HG02759 (cell line): Measurements from ENCODE around the gene RAP1GAP2.

Experiments
- ATAC-seq: cut with Tn5 transposase; IDR thresholded peaks from one replicate; pipeline ENCODE4 v1.9.1; 2021; ENCODE audit warnings: mild to moderate bottlenecking, moderate library complexity; ENCODE audit not compliant: unreplicated experiment

The RAP1GAP2 gene

GRCh38 chr17:2906901-2907300 is 110.7 kb downstream of the RAP1GAP2 start:
- ATAC-seq, result no peak

- no peak for ATAC-seq
Observed at GRCh38 chr17:2909175-2909845, 113.1 kb downstream of the RAP1GAP2 start.

- ATAC-seq, result no peak
Observed at GRCh38 chr17:2909846-2910234, 113.6 kb downstream of the RAP1GAP2 start.

DNA sequence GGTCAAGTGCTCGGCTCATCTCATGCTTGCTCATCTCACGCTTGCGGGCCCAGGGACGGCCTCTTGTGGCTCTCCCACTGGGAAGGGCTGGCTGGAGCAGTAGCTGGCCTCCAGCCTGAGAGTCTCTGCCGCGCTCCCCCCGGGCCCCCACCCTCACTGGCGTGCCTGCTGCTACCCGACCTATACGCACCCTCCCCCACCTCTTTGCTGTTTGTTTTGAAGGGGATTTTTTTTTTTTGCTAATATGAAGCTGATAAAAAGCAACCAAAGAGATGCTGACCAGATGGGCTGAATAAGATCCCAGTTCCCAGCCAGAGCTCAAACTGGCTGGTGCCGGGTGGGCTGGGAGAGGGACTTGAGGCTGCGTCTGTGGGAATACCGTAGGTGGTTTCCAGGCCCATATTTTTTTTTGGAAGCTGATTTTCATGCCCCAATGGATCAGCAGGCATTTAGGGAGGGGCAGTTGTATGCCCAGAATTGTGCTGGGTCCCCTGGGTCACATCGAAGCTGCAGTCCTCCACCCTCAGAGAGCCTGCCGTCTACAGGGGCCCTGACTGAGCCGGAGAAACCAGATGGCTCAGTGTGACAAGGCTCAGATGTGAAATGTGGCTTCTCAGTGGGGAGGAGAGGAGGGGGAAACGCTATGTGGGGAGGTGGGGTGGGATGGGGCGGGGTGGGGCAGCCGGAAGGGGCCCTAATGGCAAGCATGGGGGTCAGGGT is 115.0 kb downstream of the RAP1GAP2 start:
- ATAC-seq, result no peak

DNA sequence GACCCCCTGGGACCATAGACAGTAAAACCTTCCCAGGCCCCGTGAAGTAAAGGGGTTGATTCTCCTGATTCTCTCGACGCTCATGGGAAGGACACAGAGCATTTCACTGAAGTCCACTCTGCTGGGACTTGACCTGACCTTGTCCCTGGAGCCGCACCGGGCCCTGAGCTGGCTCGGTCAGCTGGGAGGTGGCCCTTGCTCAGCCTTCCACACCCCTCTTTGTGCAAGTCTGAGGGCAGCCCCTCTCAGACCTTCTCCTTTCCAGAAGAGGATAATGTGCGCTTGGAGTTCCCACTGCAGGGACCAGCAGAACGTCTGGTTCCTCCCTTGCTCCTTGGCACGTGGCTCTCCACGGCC is 115.5 kb downstream of the RAP1GAP2 start:
- ATAC-seq, result no peak

GRCh38 chr17:2912754-2913153 is 116.5 kb downstream of the RAP1GAP2 start:
- ATAC-seq, result no peak

- ATAC-seq, result no peak
Observed at GRCh38 chr17:2916461-2916860, 120.2 kb downstream of the RAP1GAP2 start.

GRCh38 chr17:2921443-2921842 is 125.2 kb downstream of the RAP1GAP2 start:
- ATAC-seq, result no peak

DNA sequence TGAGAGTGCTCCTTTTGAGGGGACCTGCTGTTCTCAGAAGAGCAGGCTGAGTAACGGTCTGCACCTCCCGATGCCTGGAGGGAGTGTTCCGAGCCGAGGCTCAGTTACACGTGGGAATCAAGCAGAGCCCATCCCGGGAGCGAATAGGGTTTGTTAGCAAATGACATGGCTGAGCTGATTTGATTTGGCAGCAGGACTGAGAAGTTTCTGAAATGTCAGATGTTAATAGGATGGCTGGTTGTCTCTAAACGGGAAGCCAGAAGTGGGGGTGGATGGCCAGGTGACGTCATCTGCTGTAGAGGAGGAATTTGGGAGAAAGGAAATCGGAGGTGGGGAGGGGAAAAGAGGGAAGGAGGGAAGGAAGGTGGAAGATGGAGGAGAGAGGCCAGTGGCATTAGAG is 128.0 kb downstream of the RAP1GAP2 start:
- ATAC-seq, result no peak

- no peak for ATAC-seq
Observed at GRCh38 chr17:2925011-2925410, 128.8 kb downstream of the RAP1GAP2 start.

- no peak for ATAC-seq
Observed at GRCh38 chr17:2926019-2926650, 129.9 kb downstream of the RAP1GAP2 start.

DNA sequence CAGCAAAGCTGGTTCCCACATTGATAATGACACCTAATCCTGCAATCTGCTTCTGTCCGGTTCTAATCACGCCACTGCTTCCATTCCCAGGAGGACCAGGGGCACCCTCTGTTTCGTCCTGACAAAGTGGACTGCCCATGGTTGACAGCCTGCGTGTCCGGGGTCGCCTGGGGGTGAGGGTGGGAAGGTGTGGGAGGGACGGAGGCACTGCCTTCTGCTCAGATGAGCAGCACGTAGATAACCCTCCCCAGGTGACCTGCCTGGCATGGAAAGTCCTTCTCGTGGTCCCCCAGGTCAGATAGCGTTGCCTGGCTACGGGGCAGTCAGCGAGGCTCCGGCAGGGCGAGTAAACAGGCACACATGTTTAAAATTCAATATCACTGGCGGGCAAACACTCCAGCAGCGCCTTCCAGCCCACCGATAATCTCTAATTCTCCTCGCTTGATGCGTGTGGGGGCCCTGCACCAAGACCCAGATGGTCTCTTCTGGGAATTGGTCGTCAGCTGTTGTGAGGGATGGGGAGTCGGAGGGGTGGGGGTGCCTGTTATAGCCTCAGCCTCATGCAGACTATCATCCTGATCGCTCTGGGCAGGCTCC is 132.2 kb downstream of the RAP1GAP2 start:
- no peak for ATAC-seq

GRCh38 chr17:2929881-2930533 is 133.8 kb downstream of the RAP1GAP2 start:
- no peak for ATAC-seq

DNA sequence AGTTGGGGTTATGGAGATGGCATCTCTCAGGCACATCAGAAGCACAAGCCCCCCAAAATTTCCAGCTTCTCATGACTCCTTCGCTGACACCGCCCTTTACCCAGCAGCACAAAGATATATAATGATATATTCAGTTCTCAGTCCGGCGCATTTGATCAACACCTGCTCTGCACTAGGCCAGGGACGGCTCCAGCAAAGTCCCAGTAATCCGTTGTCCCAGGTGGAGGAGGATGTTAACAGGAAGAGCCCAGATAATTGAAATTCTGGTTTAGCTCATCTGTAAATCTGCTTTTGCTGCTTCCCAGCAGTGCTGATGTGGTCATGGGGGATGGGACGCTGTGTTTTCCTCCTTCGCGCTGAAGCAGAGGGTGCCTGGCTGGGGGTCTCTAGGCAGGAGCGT is 135.6 kb downstream of the RAP1GAP2 start:
- ATAC-seq, result no peak

DNA sequence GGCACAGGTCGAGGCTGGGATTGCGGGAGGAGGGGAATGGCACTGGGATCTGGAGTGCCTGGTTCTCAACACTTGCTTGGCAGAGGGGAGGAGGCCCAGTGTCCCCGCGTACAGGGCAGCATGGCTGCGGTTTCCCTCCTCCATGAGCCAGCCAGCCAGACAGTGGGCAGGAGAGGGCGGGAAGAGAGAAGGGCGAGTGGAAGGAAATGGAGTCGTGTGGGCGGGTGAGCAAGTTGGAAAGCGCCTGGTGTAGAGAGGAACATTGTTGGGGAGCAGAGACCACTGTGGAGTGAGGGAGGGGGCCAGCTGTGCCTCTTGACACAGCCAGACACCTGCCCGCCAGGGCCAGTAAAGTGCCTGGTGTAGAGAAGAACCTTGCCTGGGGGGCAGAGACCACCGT is 136.7 kb downstream of the RAP1GAP2 start:
- ATAC-seq, result no peak

DNA sequence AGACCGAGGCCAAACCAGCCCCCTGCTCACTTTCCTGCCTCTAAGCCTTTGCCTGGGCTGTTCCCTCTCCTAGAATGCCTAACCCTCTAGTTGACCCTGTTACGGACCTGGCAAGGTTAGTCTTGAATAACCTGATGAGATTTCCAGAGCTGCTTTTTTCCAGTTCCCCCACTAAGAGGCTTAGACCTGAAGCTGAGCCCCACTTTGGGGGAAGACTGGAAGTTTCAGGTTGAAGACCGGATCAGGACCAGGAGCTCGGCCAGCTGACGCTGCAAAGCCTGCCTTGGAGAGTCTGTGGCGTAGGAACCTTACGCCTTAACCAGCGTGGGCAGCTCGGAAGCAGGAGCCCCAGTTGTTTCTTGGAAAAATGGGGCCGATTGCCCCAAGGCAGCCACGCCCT is 137.4 kb downstream of the RAP1GAP2 start:
- no peak for ATAC-seq

DNA sequence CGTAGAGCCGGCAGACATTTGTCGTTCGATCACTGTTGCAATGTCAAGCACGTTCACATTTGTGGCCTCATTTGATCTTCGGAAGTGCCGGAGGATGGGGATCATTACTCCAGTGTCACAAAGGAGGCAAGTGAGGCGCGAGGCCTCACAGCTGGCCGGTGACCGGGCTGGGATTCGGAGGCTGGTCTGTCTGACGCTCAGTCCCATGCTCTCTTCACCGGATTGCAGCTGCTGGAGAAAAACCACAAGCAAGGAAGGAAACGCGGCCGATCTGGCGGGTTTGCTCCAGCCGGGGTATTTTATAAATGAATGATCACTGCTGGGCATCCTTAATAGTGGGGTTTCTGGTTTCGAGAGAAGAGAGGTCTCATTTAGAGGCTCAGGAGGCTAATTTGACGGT is 139.4 kb downstream of the RAP1GAP2 start:
- no peak for ATAC-seq

DNA sequence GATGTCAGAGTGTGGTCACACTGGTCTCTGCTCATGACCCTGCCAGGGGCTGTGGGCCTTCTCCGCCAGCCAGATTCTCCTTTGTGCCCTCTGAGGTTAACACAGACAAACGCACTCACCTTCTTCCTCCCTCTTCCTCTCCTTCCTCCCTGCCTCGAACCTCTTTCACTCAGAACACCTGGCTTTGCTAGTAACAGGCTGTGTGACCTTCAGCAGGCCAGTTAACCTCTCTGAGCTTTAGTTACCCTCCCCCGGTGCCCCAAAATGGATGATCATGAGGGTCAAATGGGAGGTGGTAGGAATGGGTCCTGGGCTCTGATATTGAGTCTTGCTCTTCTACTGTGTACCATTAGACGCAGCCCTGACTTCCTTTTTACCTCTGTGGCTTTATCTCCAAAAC is 140.1 kb downstream of the RAP1GAP2 start:
- no peak for ATAC-seq

GRCh38 chr17:2936771-2937321 is 140.6 kb downstream of the RAP1GAP2 start:
- no peak for ATAC-seq

- no peak for ATAC-seq
Observed at GRCh38 chr17:2937331-2938003, 141.2 kb downstream of the RAP1GAP2 start.
